Measurements from ENCODE around the gene SKI.
"Not testable (repeated sequence)": the region's sequence is repeated elsewhere in the genome, so short reads cannot be mapped to it uniquely, and the experiment has no call there.

SKI gene

DNA sequence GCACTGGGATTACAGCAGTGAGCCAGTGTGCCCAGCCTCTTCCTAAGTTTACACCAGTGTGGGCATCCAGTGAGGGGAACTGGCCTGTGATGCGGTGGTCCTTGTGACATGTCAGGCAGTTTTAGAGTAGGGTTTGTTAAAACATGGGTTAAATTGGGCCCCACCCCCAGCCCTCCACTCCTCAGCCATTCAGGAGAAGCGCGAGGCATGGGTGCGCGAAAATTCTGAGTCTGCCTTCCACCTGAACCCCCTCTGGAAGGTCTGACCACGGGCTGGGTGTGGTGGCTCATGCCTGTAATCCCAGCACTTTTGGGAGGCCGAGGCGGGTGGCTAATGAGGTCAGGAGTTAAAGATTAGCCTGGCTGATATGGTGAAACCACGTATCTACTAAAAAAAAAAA lies 51.7 kb downstream of the SKI start:
- no peak for DNase-seq

DNA sequence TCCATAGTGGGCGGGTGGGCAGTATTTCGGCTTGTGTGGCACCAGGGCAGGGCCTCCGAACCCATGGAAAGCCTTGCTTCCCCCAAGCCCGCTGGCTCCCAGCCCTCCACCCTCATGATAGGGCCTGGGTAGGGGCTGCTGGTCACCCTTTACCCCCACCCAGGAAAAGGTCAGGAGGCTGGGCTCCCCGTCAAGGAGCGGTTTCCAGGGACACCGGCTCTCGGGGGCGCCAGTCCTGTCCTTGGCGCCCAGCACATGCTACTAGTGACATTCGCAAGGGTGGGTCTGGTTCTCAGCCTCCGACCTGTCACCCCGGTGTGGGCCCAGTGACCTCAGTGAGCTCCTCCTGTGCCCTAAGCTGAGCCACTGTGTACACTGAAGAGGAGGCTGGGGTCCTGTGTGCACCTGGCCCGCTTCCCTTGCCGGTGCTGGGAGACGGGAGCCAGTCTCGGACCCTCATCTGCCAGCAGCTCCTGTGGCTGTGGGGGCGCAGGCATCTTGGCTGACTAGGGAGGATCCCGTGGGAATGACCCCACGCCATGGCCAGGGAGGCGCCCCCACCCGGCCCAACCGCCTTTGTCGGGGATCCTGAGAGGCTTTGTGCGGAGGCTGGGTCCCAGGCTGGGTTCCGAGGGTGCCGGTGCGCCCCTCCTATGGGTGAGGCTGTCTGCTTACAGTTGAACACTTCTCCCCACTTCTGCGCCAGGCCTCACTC lies 54.6 kb downstream of the SKI start:
- DNase-seq = no peak

DNA sequence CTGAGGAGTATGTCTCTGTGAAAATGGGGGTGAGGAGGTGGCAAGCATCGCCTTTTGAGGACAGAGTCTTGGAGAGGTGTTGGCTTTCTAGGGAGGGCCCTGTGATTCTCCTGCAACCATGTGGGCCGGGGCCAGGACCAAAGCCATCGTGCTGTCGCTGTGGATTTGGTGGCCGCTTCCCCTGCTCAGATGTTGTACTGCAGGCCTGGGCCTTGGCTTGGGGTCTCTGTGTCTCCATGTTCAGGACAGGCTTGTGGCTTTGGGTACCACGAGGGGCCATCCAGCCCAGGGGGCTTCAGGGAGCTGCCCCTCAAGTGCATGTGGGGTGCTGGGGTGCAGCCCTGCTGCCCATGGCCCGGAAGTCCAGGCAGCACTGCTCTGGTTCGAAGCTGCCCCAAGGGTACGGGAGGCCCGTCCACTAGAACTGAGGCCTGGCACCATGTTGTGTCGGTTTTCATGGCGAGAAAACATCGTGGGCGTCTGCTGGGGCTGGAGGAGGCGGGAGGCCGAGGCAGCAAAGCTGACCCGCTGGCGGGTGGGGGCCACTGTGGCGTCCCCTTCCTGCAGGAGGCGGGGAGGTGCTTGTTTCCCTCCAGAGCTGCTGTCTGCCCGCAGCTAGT lies 55.4 kb downstream of the SKI start:
- no peak for DNase-seq

DNA sequence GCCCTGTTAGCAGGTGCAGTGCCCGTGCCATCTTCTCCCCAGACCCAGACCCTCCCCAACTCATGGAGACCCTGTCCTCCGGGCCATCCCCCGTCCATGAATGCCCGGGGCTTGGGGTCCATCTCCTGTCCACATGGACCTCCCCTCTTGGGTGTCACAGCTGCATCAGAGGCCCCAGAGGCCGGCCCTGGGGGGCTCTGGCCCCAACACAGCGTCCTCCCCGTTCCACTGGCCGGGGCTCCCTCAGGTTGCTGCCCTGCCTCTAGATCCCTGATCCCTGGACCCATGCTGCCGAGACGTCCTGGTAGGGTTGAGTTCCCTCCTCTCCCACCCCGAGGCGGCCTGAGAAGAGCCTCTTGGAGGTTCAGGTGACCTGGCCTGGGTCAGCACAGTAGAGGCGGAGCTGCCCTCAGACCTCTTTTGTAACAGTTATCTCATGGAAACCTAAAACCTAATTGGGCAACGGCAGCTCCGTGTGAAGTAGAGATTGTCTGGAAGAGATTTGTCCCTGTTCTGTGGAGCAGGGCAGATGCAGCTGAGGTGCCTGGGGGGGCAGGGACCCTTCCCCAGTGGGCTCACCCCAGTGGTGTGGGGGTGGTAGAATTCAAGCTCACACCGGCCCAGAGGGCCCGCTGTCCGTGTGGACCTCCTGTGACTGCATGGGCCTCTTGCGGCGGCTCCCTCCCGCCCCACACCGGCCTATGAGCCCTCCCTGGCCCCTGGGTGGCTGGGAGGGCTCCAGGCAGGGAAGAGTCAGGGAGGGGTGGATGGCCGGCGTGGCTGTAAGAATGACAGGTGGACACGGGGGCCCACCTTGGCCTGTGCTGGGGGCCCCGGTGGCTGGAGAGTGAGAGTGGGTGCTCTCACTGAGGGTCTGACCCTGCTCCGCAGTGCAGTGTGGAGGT lies 56.1 kb downstream of the SKI start:
- DNase-seq = no peak

DNA sequence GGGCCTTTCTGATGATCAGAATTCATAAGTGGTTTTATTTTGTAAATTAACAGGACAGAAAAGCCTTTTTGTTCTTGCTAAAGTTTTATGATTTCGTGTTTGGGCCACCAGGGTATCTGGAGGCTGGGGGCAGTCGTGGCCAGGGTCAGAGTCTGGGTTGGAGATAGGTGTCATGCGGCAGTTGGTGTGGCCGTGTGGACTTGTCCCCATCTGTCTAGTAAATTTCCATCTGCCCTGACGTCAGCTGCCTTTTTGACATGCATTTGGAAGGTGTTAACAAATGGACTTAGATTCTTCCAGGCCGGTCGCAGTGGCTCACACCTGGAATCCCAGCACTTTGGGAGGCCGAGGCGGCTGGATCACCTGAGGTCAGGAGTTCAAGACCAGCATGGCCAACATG lies 56.8 kb downstream of the SKI start:
- DNase-seq = no peak

DNA sequence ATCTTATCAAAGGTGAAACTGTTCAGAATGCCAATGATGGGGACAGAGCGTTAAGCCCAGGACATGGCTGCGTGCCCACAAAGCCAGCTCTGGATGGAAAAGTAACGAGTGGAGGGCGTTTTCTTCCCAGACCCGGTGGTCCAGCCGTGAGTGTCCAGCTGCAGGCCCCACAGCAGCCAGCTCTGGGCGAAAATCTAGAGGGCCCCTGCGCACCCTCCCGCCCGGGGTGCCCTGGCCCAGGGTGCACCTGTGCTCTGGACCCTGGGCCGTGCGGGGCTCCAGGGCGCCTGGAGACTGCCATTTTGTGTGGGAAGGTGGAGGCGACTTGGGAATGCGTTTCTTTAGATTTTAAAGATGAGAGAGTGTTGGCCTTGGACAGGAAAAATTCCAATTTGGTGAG lies 58.8 kb downstream of the SKI start:
- no peak for DNase-seq

DNA sequence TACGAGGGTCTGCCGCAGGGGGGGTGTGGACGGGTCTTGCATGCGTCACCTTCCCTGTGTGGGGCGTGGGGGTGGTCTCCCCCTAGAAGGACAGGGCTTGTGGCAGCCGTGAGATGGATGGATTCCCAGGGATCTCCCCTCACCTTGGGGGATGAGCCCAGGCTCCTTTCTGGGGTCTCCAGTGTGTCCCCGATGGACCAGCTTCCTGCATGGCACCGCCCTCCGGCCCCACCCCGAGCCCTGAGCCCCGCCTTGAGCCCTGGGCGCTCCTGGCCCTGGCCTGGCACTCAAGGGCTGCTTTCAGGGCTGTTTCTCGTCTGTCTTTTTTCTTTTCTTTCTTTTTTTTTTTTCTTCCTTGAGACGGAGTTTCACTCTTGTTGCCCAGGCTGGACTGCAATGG lies 59.5 kb downstream of the SKI start:
- DNase-seq = no peak

DNA sequence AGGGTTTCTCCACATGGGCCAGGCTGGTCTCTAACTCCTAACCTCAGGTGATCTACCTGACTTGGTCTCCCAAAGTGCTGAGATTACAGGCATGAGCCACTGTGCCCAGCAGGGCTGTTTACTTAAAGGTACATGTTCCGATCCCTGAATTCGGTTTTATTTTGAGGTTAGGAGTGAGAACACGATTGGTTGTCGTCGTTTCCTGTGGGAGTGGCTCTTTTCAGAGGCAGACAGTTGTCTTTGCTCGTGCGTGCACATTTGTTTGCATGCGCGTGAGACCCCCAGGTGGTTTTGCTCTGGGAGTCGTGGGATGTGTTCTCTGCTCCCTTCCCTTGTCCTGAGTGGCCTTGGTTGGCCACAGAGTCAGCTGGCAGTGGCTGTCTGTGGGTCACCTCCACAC lies 60.2 kb downstream of the SKI start:
- DNase-seq = no peak

DNA sequence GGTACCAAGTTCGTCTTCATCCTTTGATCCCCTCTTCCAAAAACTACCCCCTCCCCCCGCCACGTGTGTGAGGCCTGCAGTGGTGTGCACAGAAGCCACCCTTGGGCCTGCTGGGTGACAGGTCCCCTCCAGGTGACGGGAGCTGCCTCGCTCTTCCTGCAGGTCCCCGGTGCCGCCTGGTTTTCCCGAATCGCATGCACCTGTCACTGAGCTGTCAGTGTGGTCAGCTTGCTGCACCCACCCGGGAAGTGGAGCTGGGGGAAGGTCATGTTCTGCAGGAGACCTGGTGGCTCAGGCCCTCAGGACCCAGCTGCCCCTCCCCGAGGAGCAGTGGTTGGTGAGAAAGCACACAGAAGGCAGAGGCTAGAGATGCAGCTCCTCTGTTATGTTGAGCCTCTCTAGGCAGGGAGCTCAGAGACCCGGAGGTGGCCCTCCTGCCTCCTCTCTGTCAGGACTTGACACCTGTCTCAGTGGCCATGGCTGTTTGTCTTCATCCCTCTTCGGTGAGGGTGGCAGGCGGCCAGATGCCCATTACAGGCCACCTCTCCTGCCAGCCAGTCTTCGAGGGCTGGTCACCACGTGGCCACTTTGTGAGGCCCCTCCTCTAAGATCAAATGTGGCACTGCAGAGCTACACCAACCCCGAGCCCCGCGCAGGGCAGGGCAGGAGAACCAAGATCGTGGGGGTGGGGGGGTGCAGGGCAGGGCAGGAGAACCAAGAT lies 60.9 kb downstream of the SKI start:
- no peak for DNase-seq

DNA sequence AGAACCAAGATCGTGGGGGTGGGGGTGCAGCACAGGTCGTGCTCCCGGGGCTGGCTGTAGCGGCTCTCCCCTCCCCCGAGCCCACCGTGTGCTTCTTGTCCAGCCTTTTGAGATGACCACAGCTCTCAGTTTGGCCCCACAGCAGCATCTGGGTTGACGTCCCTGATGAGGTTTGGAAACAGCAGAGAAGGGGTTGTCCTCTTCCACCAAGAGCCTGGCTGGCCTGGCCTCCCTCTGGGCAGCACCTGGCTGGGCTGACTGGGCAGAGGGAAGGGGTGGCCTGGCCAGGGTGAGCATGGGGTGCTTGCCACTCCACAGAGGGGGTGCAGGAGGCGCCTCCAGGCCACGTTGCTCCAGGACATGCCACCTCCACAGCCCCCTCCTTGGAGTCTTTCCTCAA lies 61.5 kb downstream of the SKI start:
- no peak for DNase-seq

DNA sequence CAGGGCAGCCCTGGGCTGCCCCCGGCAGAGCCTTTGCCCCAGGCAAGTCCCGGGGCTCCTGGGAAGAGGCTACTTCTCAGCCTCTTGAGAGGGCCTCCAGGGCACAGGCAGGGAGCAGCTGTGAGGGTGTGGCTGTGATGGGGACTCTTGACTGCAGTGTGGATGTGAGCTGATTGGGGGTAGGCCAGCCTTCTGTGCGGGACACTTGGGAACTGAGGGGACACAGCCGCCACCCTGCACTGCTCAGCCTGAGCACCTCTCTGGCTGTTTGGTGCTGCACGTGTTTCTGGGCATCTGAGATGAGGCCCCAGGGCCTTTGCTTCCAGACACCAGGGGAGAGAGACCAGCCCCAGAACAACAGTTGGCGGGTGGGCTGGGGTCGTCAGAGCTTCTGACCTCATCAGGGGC lies 62.1 kb downstream of the SKI start:
- DNase-seq = no peak

DNA sequence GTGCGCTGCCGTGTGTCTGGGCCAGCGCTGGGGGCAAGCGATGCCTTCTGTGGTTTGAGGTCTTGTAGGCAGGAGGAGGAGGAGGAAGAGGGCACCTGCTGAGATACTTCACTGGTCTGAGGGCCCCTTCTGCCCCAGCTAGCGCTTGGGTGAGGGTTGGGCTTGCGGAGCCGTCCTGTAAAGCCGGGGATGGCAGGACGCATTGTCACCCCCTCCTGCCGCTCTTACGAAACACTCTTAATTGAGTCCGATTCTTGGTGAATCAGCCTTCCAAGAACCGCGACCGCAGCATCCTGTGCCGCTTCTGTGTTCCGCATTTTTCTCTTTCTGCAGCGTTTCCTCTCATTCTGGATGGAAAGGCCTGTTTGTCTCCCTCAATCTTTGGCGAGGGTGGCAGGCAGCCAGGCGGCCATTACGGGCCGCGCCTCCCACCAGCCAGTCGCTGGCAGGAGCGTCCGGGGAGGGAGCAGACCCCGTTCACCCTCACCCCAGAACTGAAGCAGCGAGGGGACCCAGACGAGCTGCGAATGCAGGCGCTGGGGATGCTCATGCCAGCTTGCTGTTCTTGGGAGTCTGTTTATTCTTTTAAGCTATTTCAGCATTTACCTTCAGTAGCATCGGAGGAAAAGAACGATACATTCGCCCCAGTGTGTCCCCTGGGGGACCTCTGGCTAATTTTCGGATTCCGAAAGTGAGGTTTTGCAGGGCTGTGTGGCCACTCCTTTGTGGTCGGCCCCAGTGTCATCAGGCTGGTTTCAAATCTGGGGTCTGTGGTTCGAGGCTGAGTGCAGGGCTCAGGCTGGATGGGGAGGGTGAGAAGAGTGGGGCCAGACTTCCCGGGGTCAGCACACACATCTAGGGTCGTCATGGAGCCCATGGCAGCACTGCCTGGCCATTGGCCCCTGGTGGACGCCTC lies 62.7 kb downstream of the SKI start:
- DNase-seq = peak; percentile 80

DNA sequence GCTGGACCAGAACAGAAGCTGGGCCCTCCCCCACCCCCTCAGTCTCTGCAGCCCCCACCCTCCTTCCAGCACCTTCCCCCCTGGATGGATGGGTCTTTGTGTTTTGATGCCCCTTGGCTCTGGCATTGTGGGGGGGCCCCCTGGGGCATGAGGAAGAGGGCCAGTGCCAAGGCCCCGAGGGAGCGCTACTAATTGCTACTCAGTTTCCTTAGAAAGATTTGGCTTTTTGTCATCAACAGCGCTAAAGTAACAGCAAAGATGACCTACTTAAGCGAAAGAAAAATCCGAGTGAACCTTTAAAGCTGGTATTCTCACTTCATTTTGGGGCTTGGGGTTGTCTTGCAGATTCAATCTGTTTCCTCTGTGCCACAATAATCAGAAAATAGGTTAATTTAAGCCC lies 63.5 kb downstream of the SKI start:
- DNase-seq = no peak

DNA sequence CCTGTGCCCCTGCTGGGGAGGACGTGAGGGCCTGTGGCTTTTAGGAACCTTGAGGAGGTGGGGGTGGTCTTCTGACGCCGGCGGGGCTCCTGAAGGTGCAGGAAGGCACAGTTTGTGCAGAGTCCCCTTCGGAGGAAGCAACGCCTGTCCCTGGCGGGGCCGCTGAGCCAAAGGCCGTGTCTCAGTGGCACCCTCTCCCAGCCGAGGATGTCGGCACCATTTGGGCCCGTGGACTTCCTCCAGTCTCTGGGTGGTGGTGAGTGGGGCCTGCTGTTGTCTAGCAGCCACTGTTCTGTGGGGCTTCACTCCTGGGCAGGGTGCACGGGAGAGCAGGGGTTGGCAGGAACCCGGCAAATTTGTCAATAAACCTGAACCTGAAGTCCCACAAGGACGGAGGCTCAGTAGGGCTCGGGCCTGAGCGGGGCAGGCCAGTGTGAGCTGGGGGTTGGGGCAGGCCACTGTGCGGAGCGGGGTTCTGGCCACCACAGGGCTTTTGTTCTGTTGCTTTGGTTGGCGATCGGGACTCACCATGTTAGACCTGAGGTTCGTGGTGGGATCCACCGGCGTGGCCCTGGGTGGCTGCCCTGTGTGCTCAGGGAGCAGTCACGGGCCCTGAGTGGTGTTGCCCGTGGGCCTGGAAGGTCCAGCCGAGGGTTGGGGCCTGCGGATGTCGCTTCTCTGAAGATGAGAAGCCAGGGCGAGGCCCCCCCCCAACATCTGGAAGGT lies 64.8 kb downstream of the SKI start:
- DNase-seq = no peak

DNA sequence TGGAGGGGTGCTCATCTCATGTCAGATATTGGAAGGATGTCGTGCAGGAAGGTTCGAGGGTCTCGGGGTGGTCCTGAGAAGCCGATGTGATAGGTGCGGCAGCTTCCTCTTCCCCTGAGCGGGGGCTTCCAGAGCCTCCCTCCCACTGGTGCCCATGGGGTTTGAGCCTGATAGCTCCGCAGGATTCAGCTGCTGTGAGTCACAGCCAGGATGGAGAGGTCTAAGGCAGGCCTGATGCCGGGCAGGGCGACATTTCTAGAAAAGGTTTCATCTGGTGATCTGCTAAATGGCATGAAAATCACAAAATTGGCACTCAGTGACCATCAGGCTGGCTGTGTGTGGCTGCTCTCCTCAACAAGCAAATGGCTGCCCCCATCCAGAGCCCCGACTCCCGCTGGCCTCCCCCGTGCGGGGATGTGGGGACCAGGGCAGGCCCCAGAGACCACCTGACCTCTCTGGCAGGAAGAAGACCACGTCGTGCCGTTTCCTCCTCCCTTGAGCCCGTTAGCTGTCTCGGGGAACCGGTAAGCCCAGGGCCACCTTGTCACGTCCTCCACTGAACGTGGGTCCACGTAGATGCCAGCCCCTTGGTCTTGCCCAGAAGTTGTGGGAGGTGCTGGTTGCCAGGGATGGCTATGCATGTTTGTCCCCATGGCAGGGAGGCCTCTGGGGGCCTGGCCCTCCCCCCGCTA lies 66.1 kb downstream of the SKI start:
- DNase-seq = no peak

DNA sequence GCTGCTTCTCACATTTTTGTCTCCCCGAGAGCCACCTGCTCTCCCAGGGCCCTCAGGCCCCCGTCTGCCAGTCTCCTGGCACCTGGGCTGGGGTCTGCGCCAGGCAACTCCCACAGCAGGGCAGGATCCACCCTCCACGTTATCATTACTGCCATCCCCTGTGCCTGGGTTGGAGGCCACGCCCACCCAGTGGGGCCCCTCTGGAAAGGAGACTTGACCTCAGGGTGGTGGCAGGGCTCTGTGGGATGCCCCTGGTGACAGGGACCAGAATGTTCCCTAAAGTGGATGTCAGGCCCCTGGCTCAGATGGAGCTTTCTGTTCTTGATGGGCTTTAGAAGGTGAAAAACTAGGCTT lies 66.6 kb downstream of the SKI start:
- DNase-seq = no peak

DNA sequence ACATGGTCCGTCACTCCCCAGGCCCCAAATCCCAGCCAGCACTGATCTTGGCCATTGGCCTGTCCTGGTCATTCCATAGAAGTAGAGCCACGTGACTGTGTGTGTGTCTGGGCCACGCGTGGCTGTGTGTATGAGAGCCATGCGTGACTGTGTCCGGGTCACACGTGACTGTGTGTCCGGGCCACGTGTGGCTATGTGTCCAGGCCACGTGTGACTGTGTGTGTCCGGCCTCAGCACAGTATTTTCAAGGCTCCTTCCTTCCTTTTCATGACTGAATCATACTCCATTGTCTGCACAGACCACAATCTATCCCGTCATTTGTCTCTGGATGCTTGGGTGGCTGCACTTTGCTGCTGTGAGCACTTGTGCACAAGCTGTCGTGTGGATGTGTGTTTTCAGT lies 67.4 kb downstream of the SKI start:
- DNase-seq = no peak

DNA sequence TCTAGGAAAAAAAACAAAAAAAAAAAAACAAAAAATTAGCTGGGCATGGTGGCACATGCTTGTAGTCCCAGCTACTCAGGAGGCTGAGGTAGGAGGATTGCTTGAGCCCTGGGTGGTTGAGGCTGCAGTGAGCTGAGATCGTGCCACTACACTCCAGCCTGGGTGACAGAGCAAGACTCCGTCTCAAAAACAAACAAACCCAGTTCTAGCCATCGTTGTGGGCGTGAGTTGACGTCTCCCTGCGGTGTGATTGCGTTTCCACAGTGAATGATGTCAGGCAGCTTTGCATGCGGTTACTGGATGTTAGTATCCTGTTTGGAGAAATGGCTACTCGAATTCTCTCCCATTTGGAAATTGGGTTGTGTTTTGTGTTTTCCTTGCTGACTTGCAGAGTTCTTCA lies 68.1 kb downstream of the SKI start:
- DNase-seq = not testable (repeated sequence)

DNA sequence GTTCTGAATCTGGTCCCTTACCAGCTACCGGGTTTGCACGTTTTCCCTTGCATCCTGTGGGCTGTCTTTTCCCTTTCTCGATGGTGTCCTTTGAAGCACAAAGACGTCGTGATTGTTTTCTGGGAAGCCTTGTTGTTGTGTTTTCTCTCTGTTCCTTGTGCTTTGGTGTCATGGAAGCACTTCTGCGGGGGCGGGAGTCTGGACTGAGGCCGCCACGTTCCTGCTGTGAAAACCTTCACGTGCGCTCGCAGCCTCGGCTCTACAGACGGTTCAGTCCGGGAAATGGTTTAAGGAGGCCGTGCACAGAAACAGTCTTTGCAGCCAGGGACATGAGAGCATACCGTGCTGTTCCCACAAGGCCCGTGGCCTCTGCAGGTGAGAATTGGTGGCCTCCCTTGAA lies 68.5 kb downstream of the SKI start:
- no peak for DNase-seq

DNA sequence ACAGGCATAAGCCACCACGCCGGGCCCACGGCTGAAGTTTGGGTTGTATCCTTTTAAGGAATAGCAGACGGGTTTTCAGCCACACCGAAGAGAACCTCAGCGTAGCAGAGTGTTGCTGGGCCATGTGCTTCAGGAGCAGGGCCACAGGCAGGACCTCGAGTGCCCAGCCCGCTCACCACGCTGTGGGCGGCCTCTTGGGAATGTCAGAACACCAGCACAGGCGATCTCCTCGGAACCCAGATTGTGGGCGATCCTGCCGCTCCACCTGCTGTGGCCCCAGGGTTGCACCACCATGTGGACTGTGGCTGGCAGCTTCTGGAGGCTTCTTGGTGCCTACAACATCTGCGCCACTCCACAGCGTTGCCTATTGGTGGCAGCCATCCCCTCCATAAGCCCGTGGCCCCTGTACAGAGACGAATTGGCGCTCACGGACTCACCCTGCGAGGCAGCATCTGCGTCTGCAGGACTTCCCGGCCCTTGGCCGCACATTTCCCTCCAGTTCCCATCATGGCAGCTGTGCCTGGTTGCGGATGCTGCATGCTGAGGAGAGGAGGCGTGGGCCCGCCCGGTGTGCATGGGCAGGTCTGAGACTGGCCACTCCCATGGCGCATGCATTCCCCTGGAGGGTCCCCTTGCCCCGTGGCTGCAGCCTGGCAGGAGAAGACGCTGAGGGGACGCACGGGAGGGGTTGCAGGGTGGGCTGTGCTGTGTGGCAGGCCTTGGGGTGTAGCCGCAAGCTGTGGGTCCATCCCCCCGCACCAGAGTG lies 69.3 kb downstream of the SKI start:
- DNase-seq = no peak
